SU-DHL-6 (cell line): ENCODE measurements around the gene ZHX3.

ENCODE experiments used
- H2AFZ ChIP-seq: fragments of 200-600 bp; sonication (generic); 2 replicates; pipeline ENCODE4 v1.6.1; 2014; ENCODE audit warnings: low read depth, mild to moderate bottlenecking, moderate library complexity, mixed read lengths, antibody characterized with exemption, low read length; ENCODE audit not compliant: severe bottlenecking
- H3F3A ChIP-seq: fragments of 200-600 bp; shearing (Covaris generic); 2 replicates; pipeline ENCODE4 v1.6.0; 2016; ENCODE audit warnings: antibody characterized with exemption, mild to moderate bottlenecking; ENCODE audit not compliant: insufficient read depth
- H3K27ac ChIP-seq: fragments of 200-600 bp; sonication (generic); 2 replicates; pipeline ENCODE4 v1.5.1; 2016; ENCODE audit warnings: low read depth, mild to moderate bottlenecking, low read length, moderate library complexity, mixed read lengths
- H3K27me3 ChIP-seq: fragments of 200-600 bp; sonication (generic), shearing (Covaris generic); 2 replicates; pipeline ENCODE4 v1.6.0; 2014; ENCODE audit warnings: mild to moderate bottlenecking, low read length
- H3K36me3 ChIP-seq: fragments of 200-600 bp; sonication (generic); 2 replicates; pipeline ENCODE4 v1.6.1; 2014; ENCODE audit warnings: mild to moderate bottlenecking, low read length, mixed read lengths
- H3K4me2 ChIP-seq: fragments of 300-600, 200-600 bp; shearing (Covaris generic), sonication (generic); 2 replicates; pipeline ENCODE4 v1.6.0; 2014; ENCODE audit warnings: low read length, low read depth, mild to moderate bottlenecking; ENCODE audit not compliant: poor library complexity, severe bottlenecking
- H3K4me3 ChIP-seq: fragments of 200-600 bp; sonication (generic); 2 replicates; pipeline ENCODE4 v1.5.1; 2014; ENCODE audit warnings: antibody characterized with exemption, low read length, mild to moderate bottlenecking, mixed read lengths; ENCODE audit not compliant: insufficient read depth, poor library complexity, severe bottlenecking
- H3K79me2 ChIP-seq: fragments of 200-600 bp; sonication (generic); 2 replicates; pipeline ENCODE4 v1.6.1; 2014; ENCODE audit warnings: mild to moderate bottlenecking, low read length, moderate library complexity; ENCODE audit not compliant: insufficient read depth
- H3K9ac ChIP-seq: fragments of 200-600 bp; sonication (generic); 2 replicates; pipeline ENCODE4 v1.7.0; 2014; ENCODE audit warnings: mild to moderate bottlenecking, low read length
- H3K9me2 ChIP-seq: fragments of 200-600 bp; sonication (generic); replicated peaks from 2 replicates; pipeline ENCODE4 v1.6.1; 2014; ENCODE audit warnings: low read length; ENCODE audit not compliant: insufficient read depth
- H3K9me3 ChIP-seq: fragments of 200-600 bp; sonication (generic); 2 replicates; pipeline ENCODE4 v1.6.1; 2014; ENCODE audit warnings: low read length, mixed read lengths; ENCODE audit not compliant: insufficient read depth
- H4K20me1 ChIP-seq: fragments of 200-600 bp; sonication (generic); 2 replicates; pipeline ENCODE4 v1.6.1; 2014; ENCODE audit warnings: low read depth, mild to moderate bottlenecking, antibody characterized with exemption, low read length, moderate library complexity, mixed read lengths
- EZH2phosphoT487 ChIP-seq: fragments of 200-600 bp; sonication (generic), shearing (Covaris generic); conservative IDR thresholded peaks from 2 replicates; pipeline ENCODE4 v1.6.1; 2018; ENCODE audit warnings: mild to moderate bottlenecking, antibody characterized with exemption, low read length, moderate library complexity, mixed read lengths
- TF ChIP-seq, protein P1 (sequence below): fragments of 200-600 bp; sonication (generic); IDR thresholded peaks from one replicate; pipeline ENCODE4 v1.5.1; 2017; ENCODE audit warnings: antibody characterized with exemption, mild to moderate bottlenecking, low read length, moderate library complexity; ENCODE audit not compliant: insufficient read depth, poor library complexity, severe bottlenecking

ZHX3 gene

DNA sequence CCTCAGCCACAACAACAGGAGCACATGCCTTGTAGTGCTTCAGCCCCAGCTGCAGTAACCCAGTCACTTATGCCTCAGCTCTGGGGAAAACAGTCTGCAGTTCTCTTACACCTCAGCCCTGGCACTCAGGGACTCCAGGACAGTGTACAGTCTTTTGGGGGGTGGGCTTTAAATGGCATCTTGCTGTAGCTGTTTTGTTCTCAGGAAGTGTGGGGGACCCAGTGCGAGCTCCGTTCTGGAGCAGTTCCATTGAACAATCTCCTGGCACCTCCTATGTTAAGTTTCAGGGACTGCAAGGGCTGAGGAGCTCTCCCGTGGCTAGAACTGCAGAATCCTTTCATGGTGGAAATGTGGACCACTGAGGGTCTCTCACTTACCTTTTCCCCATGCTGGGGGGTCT, 125.0 kb downstream of the ZHX3 start:
- Histone ChIP-seq H3F3A (peaks cover 3% of the 10 kb centered on the region; the same call in 1 of the 2 replicates), H2AFZ (no peak overlapping the region), H3K27ac (no peak overlapping the region), H3K4me3 (no peak overlapping the region), H3K9me2 (no peaks in the 10 kb centered on the region), H3K27me3 (no peaks in the 10 kb centered on the region), H3K36me3 (no peaks in the 10 kb centered on the region; the same call in 1 of the 2 replicates), H3K9ac (no peak overlapping the region), H3K4me2 (no peak overlapping the region), H3K79me2 (no peaks in the 10 kb centered on the region), H4K20me1 (no peaks in the 10 kb centered on the region), H3K9me3 (peaks cover 5% of the 10 kb centered on the region; the same call in 1 of the 2 replicates)
- TF ChIP-seq, protein P1, sequence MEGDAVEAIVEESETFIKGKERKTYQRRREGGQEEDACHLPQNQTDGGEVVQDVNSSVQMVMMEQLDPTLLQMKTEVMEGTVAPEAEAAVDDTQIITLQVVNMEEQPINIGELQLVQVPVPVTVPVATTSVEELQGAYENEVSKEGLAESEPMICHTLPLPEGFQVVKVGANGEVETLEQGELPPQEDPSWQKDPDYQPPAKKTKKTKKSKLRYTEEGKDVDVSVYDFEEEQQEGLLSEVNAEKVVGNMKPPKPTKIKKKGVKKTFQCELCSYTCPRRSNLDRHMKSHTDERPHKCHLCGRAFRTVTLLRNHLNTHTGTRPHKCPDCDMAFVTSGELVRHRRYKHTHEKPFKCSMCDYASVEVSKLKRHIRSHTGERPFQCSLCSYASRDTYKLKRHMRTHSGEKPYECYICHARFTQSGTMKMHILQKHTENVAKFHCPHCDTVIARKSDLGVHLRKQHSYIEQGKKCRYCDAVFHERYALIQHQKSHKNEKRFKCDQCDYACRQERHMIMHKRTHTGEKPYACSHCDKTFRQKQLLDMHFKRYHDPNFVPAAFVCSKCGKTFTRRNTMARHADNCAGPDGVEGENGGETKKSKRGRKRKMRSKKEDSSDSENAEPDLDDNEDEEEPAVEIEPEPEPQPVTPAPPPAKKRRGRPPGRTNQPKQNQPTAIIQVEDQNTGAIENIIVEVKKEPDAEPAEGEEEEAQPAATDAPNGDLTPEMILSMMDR = no peak
- no peak for TF ChIP-seq EZH2phosphoT487

DNA sequence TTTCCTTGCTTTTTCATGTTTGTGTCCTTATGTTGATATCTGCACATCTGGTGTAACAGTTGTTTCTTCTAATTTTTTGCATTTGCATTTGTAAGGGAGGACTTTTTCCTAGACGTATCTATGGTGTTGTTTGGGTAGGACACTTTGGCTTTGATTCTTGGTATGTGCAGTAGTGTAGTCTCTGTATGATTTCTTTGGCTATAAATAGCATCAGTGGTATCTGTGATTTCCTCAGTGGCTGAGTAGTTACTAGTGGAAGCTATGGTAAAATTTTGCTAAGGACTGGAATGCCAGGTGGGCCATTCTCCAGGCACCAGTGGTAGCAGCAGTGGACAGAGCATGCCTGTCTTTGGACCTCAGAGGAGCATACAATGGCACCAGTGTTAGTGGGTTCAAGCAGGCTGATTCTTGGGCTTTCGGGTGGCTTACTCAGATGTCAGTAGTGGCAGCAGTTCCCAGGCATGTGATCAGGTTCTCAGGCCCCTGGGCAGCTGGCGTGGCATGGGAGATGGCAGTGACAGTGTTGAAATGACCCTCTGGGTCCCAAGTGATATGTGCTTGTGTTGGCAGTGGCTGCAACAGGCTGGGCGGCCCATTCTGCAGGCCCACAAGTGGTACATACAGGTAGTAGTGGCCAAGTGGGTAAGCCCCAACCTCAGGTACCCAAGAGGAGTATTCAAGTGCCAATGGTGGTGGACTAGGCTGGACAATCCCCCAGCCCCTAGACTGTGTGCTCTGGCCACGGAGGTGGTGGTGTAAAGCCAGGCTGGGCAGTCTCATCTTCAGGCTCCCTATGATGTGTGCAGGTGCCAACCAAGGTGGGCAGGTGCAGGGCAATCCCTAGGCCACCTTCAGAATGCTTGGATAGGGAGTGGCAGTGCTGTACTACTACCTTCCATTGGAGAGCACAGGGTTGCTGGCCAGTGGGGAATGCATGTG, 125.7 kb downstream of the ZHX3 start:
- H2AFZ ChIP-seq = no peak overlapping the region
- H3K4me3 ChIP-seq = no peak overlapping the region
- peaks cover 5% of the 10 kb centered on the region; the same call in 1 of the 2 replicates for H3K9me3 ChIP-seq
- TF ChIP-seq, protein P1 = no peak
- TF ChIP-seq EZH2phosphoT487 = no peak
- no peak overlapping the region for H3K4me2 ChIP-seq
- H3K79me2 ChIP-seq = no peaks in the 10 kb centered on the region
- H3K9ac ChIP-seq = no peak overlapping the region
- no peaks in the 10 kb centered on the region for H3K27me3 ChIP-seq
- no peak overlapping the region for H3K27ac ChIP-seq
- no peaks in the 10 kb centered on the region for H3F3A ChIP-seq
- H3K9me2 ChIP-seq = no peaks in the 10 kb centered on the region
- H3K36me3 ChIP-seq = no peaks in the 10 kb centered on the region; the same call in 1 of the 2 replicates
- H4K20me1 ChIP-seq = no peaks in the 10 kb centered on the region

DNA sequence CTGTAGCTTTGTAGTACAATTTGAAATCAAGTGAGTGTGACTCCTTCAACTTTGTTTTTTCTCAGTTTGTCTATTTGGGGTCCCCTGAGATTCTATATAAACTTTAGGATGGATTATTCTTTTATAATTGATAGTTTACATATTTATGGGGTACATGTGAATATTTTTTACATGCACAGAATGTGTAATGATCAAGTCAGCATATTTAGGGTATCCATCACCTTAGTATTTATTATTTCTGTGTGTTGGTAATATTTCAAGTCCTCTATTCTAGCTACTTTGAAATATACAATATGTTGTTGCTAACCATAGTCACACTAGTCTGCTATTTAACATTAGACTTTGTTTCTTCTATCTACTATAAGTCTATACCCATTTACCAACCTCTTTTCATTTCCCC, 129.9 kb downstream of the ZHX3 start:
- Histone ChIP-seq H3K9me3 (peaks cover 5% of the 10 kb centered on the region; the same call in 1 of the 2 replicates), H3K4me2 (no peak overlapping the region), H2AFZ (no peak overlapping the region), H3K9me2 (no peaks in the 10 kb centered on the region), H3F3A (no peaks in the 10 kb centered on the region), H3K4me3 (no peak overlapping the region), H3K79me2 (no peaks in the 10 kb centered on the region), H3K36me3 (no peaks in the 10 kb centered on the region; the same call in 1 of the 2 replicates), H3K9ac (no peak overlapping the region), H3K27me3 (no peaks in the 10 kb centered on the region), H4K20me1 (no peaks in the 10 kb centered on the region), H3K27ac (no peak overlapping the region)
- TF ChIP-seq, protein P1 = no peak
- TF ChIP-seq EZH2phosphoT487 = no peak
